K562 (cell line): ENCODE measurements around the gene ADORA2B. TPM values are rescaled to one million over a fixed set of nuclear protein-coding genes. Genes with fewer than 3 reads are reported as not detected.

Experiments
- BCOR ChIP-seq: fragments of 450-650 bp; IDR thresholded peaks from 2 replicates; pipeline ENCODE4 v1.6.1; 2016
- DMBX1 ChIP-seq: fragments of 250-450 bp; sonication (Bioruptor Pico); IDR thresholded peaks from 2 replicates; pipeline ENCODE4 v1.8.0; 2022; ENCODE audit warnings: inconsistent platforms, mild to moderate bottlenecking, moderate library complexity, borderline replicate concordance
- EGR1 ChIP-seq: fragments of 450-650 bp; conservative IDR thresholded peaks from 2 replicates; pipeline ENCODE4 v1.6.1; 2017; ENCODE audit warnings: mild to moderate bottlenecking
- EP400 ChIP-seq: fragments of 450-650 bp; IDR thresholded peaks from 2 replicates; pipeline ENCODE4 v1.6.1; 2017; ENCODE audit warnings: antibody characterized with exemption, mild to moderate bottlenecking, moderate library complexity
- ETV1 ChIP-seq: fragments of 450-650 bp; conservative IDR thresholded peaks from 2 replicates; pipeline ENCODE4 v1.6.1; 2016; ENCODE audit warnings: missing genetic modification characterization, control low read depth, low read depth, missing compliant biosample characterization
- HDAC1 ChIP-seq, 2 experiments: fragments of 450-650 bp; IDR thresholded peaks; 2 replicates each; pipeline ENCODE4 v1.6.1; 2016 to 2017; ENCODE audit warnings: inconsistent platforms in 1 of 2, mild to moderate bottlenecking in 1 of 2, moderate library complexity in 1 of 2
- HNRNPL ChIP-seq: fragments of 200-400 bp; formaldehyde crosslinking; IDR thresholded peaks from 2 replicates; pipeline ENCODE4 v1.6.1; 2017; ENCODE audit warnings: low read depth, mild to moderate bottlenecking, low read length
- JUND ChIP-seq, 2 experiments: IDR thresholded peaks; 2 replicates in 1 of 2; 3 replicates in 1 of 2; pipeline ENCODE4 v1.6.1; 2011; ENCODE audit warnings: borderline replicate concordance in 2 of 2, low read depth in 2 of 2, low read length in 2 of 2, improper control_type of control experiment in 1 of 2, missing biosample characterization in 1 of 2, missing genetic modification characterization in 1 of 2, missing genetic modification reagents in 1 of 2
- MYNN ChIP-seq, 2 experiments: sonication (generic); formaldehyde crosslinking in 1 of 2; IDR thresholded peaks; 2 replicates each; pipeline versions ENCODE4 v1.5.0 to v1.6.1; 2016 to 2020; ENCODE audit warnings: antibody characterized with exemption in 1 of 2, missing genetic modification reagents in 1 of 2
- NFIX ChIP-seq: fragments of 250-450 bp; sonication (Bioruptor Pico); IDR thresholded peaks from 2 replicates; pipeline ENCODE4 v1.4.0; 2020; ENCODE audit warnings: low read depth, mild to moderate bottlenecking, moderate library complexity
- NFRKB ChIP-seq: fragments of 450-650 bp; IDR thresholded peaks from 2 replicates; pipeline ENCODE4 v1.6.1; 2016; ENCODE audit warnings: low read depth
- RBM14 ChIP-seq: fragments of 200-400 bp; formaldehyde crosslinking; IDR thresholded peaks from 2 replicates; pipeline ENCODE4 v1.6.1; 2018; ENCODE audit warnings: low read depth, mild to moderate bottlenecking, low read length, moderate library complexity, borderline replicate concordance; ENCODE audit not compliant: insufficient read depth
- RHOXF2B ChIP-seq: fragments of 250-450 bp; sonication (Bioruptor Pico); conservative IDR thresholded peaks from 2 replicates; pipeline ENCODE4 v1.5.1; 2021
- SAFB ChIP-seq: fragments of 200-400 bp; formaldehyde crosslinking; IDR thresholded peaks from 2 replicates; pipeline ENCODE4 v1.6.1; 2017; ENCODE audit warnings: low read depth, low read length, borderline replicate concordance
- SAFB2 ChIP-seq: fragments of 200-400 bp; formaldehyde crosslinking; IDR thresholded peaks from 2 replicates; pipeline ENCODE4 v1.6.1; 2018; ENCODE audit warnings: borderline replicate concordance, low read length, low read depth, moderate library complexity; ENCODE audit not compliant: severe bottlenecking
- SP2 ChIP-seq: IDR thresholded peaks from 2 replicates; pipeline ENCODE4 v1.6.1; 2011; ENCODE audit warnings: mild to moderate bottlenecking, low read depth, low read length, moderate library complexity; ENCODE audit not compliant: poor library complexity, severe bottlenecking; ENCODE audit errors: extremely low read depth
- SREBF1 ChIP-seq: fragments of 150-350 bp; IDR thresholded peaks from 2 replicates; pipeline ENCODE4 v1.6.1; 2014; ENCODE audit warnings: antibody characterized with exemption, low read depth, low read length, borderline replicate concordance
- STAT5B ChIP-seq: fragments of 250-450 bp; sonication (Bioruptor Pico); IDR thresholded peaks from 2 replicates; pipeline ENCODE4 v1.8.0; 2021; ENCODE audit warnings: mild to moderate bottlenecking, inconsistent platforms
- TBP ChIP-seq: optimal IDR thresholded peaks from 2 replicates; pipeline ENCODE3; 2011; ENCODE audit warnings: low read depth, low read length, improper control_type of control experiment
- TGIF2 ChIP-seq: sonication (generic); formaldehyde crosslinking; IDR thresholded peaks from 2 replicates; pipeline ENCODE4 v1.8.1; 2022; ENCODE audit warnings: mild to moderate bottlenecking, missing genetic modification reagents, moderate library complexity
- ZFX ChIP-seq: sonication (generic); formaldehyde crosslinking; IDR thresholded peaks from 2 replicates; pipeline ENCODE4 v1.8.0; 2022; ENCODE audit warnings: mild to moderate bottlenecking, missing genetic modification reagents, moderate library complexity
- ZNF696 ChIP-seq: fragments of 250-450 bp; sonication (Bioruptor Pico); conservative IDR thresholded peaks from 2 replicates; pipeline ENCODE4 v1.4.0; 2020; ENCODE audit warnings: mild to moderate bottlenecking, moderate library complexity
- ZNF766 ChIP-seq: fragments of 200-800 bp; sonication (Bioruptor generic); conservative IDR thresholded peaks from 2 replicates; pipeline ENCODE4 v1.6.1; 2016; ENCODE audit warnings: missing genetic modification characterization, missing compliant biosample characterization
- polyA plus RNA-seq, 8 experiments: library from polyadenylated mRNA; depleted of rRNA in 4 of 8; stranded (reverse) in 5 of 8; unstranded in 3 of 8; fragments of >200 nt; fragmentation: Nextera tagmentation in 2 of 8; fragmentation: Illumina TruSeq in 1 of 8; extraction: Ambion mirVana in 2 of 8; extraction: Trizol in 1 of 8; gene quantifications; 2 replicates each; pipeline versions ENCODE4 v1.2.1 to v1.2.3, GENCODE V29; 2011 to 2014; ENCODE audit warnings: inconsistent platforms in 1 of 8, missing spikeins in 1 of 8
- total RNA-seq, 7 experiments: library from RNA; depleted of rRNA in 6 of 7; stranded (reverse); fragments of >200 nt in 6 of 7; fragmentation: Illumina TruSeq in 2 of 7; extraction: Trizol in 2 of 7; gene quantifications; 2 replicates each; pipeline versions ENCODE4 v1.2.1 to v1.2.3, GENCODE V29; 2011 to 2021; ENCODE audit warnings: low replicate concordance in 1 of 7
- TF ChIP-seq, protein P1 (sequence below): sonication (generic); IDR thresholded peaks from 2 replicates; pipeline ENCODE4 v1.6.1; 2016
- TF ChIP-seq, protein P2 (sequence below): fragments of 150-350 bp; conservative IDR thresholded peaks from 2 replicates; pipeline ENCODE4 v1.6.1; 2014; ENCODE audit warnings: low read length

Gene ADORA2B
- total and polyA plus RNA-seq, 9 of the 15 experiments (the other 6 are each of a cell fraction or from before 2014, with no cell fraction given), result 6.4 to 16.6 (median 10.5) TPM

DNA sequence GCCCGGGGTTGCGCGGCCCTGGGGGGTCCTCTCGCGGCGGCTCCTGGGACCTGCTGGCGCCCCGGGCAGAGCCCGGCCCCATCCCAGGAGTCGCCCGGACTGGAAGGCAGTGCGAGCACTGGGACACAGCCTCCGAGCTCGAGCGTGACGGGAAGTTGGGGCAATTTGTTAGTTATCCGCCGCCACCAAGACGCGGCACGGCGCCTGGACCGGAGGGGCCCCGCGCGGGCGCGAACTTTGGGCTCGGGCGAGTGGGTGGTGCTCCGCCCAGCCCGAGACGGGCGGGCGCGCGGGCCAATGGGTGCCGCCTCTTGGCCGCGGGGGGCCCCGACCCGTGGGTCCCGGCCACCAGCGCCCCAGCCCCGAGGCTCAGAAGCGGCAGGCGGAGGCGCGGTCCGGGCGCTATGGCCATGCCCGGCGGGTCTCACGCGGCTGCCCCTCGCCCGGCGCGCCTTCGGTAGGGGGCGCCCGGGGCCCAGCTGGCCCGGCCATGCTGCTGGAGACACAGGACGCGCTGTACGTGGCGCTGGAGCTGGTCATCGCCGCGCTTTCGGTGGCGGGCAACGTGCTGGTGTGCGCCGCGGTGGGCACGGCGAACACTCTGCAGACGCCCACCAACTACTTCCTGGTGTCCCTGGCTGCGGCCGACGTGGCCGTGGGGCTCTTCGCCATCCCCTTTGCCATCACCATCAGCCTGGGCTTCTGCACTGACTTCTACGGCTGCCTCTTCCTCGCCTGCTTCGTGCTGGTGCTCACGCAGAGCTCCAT is at the start of gene ADORA2B (continued):
- TF ChIP-seq, protein P1, sequence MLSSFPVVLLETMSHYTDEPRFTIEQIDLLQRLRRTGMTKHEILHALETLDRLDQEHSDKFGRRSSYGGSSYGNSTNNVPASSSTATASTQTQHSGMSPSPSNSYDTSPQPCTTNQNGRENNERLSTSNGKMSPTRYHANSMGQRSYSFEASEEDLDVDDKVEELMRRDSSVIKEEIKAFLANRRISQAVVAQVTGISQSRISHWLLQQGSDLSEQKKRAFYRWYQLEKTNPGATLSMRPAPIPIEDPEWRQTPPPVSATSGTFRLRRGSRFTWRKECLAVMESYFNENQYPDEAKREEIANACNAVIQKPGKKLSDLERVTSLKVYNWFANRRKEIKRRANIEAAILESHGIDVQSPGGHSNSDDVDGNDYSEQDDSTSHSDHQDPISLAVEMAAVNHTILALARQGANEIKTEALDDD, result no peak
- peak; percentile 72; the same call in 1 of the 2 replicates for TF ChIP-seq EP400
- no peak for TF ChIP-seq RHOXF2B (CRISPR knock-in tag)
- no peak for TF ChIP-seq ZNF696
- no peak for TF ChIP-seq TGIF2 (CRISPR knock-in tag)
- no peak for TF ChIP-seq ZNF766 (CRISPR knock-in tag)
- no peak for TF ChIP-seq RBM14
- peak; percentile 41; the same call in 1 of the 2 replicates for TF ChIP-seq ZFX
- peak; percentile 92 for TF ChIP-seq HNRNPL
- peak; percentile 22; the same call in 1 of the 2 replicates for TF ChIP-seq JUND (IDR thresholded peaks at IDR 0.05; ENCODE audit: borderline replicate concordance, low read depth, low read length)
- 0 out of 3 replicates have a peak, but pooled peaks have one; percentile 20 for TF ChIP-seq JUND (tag; IDR thresholded peaks at IDR 0.05; ENCODE audit: borderline replicate concordance, low read depth, low read length)
- peak; percentile 26 for TF ChIP-seq TBP
- TF ChIP-seq ETV1 (tag), result no peak
- peak; percentile 34 for TF ChIP-seq SP2
- TF ChIP-seq STAT5B (CRISPR knock-in tag), result no peak
- TF ChIP-seq NFRKB, result 0 out of 2 replicates have a peak, but pooled peaks have one; percentile 38
- no peak for TF ChIP-seq SAFB
- TF ChIP-seq, protein P2, sequence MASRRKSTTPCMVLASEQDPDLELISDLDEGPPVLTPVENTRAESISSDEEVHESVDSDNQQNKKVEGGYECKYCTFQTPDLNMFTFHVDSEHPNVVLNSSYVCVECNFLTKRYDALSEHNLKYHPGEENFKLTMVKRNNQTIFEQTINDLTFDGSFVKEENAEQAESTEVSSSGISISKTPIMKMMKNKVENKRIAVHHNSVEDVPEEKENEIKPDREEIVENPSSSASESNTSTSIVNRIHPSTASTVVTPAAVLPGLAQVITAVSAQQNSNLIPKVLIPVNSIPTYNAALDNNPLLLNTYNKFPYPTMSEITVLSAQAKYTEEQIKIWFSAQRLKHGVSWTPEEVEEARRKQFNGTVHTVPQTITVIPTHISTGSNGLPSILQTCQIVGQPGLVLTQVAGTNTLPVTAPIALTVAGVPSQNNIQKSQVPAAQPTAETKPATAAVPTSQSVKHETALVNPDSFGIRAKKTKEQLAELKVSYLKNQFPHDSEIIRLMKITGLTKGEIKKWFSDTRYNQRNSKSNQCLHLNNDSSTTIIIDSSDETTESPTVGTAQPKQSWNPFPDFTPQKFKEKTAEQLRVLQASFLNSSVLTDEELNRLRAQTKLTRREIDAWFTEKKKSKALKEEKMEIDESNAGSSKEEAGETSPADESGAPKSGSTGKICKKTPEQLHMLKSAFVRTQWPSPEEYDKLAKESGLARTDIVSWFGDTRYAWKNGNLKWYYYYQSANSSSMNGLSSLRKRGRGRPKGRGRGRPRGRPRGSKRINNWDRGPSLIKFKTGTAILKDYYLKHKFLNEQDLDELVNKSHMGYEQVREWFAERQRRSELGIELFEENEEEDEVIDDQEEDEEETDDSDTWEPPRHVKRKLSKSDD, result no peak
- no peak for TF ChIP-seq NFIX
- no peak; the same call in 1 of the 2 replicates for TF ChIP-seq DMBX1 (CRISPR knock-in tag)
- TF ChIP-seq BCOR, result no peak
- TF ChIP-seq MYNN (IDR thresholded peaks at IDR 0.05), result no peak
- TF ChIP-seq MYNN (CRISPR knock-in tag; IDR thresholded peaks at IDR 0.05), result no peak
- peak; percentile 34 for TF ChIP-seq EGR1
- TF ChIP-seq SAFB2, result no peak
- TF ChIP-seq HDAC1 (IDR thresholded peaks at IDR 0.05), result peak in 1 of 2 experiments; percentile 29; a peak in 1 of 4 replicates
- no peak for TF ChIP-seq SREBF1
